GM12878 (cell line): ENCODE measurements around the gene AGXT.

Source experiments
- CHD2 ChIP-seq: IDR thresholded peaks from 2 replicates; pipeline ENCODE4 v1.6.1; 2011; ENCODE audit warnings: low read depth, low read length, improper control_type of control experiment, borderline replicate concordance
- EZH2 ChIP-seq: IDR thresholded peaks from 2 replicates; pipeline ENCODE4 v1.6.1; 2012; ENCODE audit warnings: low read depth, mild to moderate bottlenecking, control low read depth, inconsistent platforms, low read length, borderline replicate concordance; ENCODE audit not compliant: control insufficient read depth
- POLR2A ChIP-seq: IDR thresholded peaks from 2 replicates; pipeline ENCODE4 v1.6.1; 2011; ENCODE audit warnings: low read depth, mild to moderate bottlenecking, low read length
- TF ChIP-seq, protein P1 (sequence below), 3 experiments: IDR thresholded peaks in 2 of 3; conservative IDR thresholded peaks in 1 of 3; 2 replicates each; pipeline ENCODE4 v1.5.1; 2011; ENCODE audit warnings: low read depth in 3 of 3, low read length in 3 of 3, mild to moderate bottlenecking in 3 of 3, control low read depth in 2 of 3, moderate library complexity in 2 of 3, inconsistent platforms in 1 of 3, mixed read lengths in 1 of 3; ENCODE audit not compliant: control insufficient read depth in 2 of 3, insufficient read depth in 1 of 3; ENCODE audit errors: extremely low read depth in 1 of 3

DNA sequence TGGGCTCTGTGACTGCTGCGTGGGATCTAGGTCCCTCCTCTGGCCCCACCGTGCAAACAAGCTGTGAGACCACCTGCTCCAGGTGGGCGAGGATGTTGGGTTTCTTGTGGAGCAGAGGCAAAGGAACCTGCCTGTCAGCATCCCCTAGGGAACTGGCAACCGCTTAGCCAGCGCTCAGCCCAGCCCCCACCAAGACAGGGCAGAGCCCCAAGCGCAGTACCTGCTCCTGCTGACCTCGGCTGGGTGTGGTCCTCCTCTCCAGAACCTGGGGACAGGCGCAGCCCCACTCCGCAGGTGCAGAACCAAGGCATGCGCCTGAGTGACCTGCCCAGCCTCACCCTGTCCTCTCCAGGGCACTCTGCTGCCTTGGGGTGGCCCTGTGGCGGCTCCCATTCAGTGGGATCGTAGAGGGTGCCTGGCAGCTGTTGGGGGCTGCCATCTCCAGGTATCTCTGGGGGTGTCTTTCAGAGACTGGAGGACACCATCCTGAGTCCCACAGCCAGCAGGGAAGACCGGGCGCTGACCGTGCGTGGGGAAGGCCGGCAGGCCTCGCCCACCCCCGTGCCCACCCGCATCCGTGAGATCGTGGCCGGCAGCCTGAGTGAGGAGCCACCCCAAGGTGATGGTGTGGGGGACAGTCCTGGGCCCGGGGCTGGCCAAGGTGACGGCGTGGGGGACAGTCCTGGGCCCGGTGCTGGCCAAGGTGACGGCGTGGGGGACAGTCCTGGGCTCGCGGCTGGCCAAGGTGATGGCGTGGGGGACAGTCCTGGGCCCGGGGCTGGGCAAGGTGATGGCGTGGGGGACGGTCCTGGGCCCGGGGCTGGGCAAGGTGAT, 49.9 kb downstream of the AGXT start:
- TF ChIP-seq CHD2 (no peak), EZH2 (no peak), POLR2A (no peak)
- TF ChIP-seq, protein P1, sequence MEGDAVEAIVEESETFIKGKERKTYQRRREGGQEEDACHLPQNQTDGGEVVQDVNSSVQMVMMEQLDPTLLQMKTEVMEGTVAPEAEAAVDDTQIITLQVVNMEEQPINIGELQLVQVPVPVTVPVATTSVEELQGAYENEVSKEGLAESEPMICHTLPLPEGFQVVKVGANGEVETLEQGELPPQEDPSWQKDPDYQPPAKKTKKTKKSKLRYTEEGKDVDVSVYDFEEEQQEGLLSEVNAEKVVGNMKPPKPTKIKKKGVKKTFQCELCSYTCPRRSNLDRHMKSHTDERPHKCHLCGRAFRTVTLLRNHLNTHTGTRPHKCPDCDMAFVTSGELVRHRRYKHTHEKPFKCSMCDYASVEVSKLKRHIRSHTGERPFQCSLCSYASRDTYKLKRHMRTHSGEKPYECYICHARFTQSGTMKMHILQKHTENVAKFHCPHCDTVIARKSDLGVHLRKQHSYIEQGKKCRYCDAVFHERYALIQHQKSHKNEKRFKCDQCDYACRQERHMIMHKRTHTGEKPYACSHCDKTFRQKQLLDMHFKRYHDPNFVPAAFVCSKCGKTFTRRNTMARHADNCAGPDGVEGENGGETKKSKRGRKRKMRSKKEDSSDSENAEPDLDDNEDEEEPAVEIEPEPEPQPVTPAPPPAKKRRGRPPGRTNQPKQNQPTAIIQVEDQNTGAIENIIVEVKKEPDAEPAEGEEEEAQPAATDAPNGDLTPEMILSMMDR (IDR thresholded peaks at IDR 0.05 in 2 of 3, conservative IDR thresholded peaks at IDR 0.05 in 1 of 3; ENCODE audit: control insufficient read depth in 2 of 3, extremely low read depth in 1 of 3, insufficient read depth in 1 of 3, low read depth in 3 of 3, low read length in 3 of 3): no peak
